Cerebellar nuclear complex (tissue), 1 donor: ENCODE results near the gene EFHC2.
"Not testable (repeated sequence)": the region's sequence is repeated elsewhere in the genome, so short reads cannot be mapped to it uniquely, and the experiment has no call there.

Experiments used
- DNase-seq, 2 experiments: peaks; one replicate each; lab custom pipeline; 2025; lab: John Stamatoyannopoulos, UW

The EFHC2 gene

GRCh38 chrX:44299177-44299576 lies 44.3 kb downstream of the EFHC2 start:
- no peak for DNase-seq

DNA sequence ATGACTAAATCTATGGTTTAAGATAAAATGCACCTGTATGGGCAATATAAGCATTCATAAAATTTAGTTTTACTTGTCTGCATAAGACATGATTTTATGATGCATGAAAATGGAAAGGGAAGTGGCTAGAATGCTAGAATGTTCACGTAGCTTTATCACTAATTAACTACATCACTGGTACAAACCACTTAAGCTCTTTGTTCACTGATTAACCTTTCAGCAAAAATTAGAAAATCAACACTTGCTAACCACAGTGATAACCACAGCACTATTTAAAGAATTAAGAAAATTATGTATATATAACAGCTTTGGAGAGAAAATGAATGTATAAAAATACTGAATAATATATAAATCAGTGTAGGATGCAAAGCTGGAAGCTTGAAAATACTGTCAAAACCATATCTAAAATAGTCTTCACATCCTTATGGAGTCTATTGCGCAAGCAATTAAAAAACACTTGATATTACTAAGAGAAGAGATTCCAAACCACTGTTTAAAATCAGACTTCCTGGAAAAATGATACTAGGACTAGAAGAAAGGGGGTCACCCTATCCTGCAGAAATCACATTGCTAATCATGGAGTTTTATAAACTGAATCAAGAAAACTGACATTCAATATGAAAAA lies 51.9 kb downstream of the EFHC2 start:
- no peak for DNase-seq

DNA sequence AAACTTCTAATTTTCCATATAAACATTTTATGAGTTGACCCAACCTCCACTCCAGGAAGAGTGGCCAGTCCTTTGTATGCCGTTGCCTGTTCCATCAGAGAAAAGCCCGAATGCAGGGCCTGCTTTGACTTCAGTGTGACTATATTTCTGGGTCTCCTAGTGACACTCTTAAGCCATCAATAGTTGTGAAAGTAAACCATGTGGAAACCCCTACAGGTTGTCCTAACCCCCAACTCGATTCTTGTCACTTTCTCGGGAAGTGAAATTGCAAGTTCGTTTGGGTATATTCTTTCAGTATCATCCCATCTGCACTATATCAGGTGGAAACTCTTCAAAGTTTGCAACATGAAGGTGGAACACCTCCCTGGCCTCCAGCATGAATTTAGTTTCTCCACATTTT lies 52.8 kb downstream of the EFHC2 start:
- no peak for DNase-seq

- DNase-seq, result no peak
These were observed 60.7 kb downstream of the EFHC2 start for GRCh38 chrX:44282753-44283152.

DNA sequence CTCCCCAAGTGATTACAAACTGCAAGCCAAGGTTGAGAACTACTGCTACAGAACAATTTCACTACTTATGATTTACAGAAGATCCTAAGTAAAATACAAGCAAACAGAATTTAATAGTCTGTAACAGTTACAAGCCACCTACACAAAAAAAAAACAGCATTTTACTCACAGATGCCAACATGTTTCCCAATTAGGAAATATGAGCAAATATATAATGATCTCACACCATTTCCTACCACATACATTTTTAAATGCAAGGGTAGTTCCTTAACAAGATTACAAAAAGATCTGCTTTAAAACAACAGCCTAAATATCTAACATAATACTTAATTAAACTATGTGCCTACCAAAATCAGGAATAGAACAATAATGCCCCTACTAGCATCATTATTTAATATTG lies 63.4 kb downstream of the EFHC2 start:
- no peak for DNase-seq

- DNase-seq, result no peak
These were observed 69.4 kb downstream of the EFHC2 start for GRCh38 chrX:44274096-44274495.

- DNase-seq, result no peak
These were observed 75.6 kb downstream of the EFHC2 start for GRCh38 chrX:44267861-44268260.

- DNase-seq, result no peak
These were observed 76.4 kb downstream of the EFHC2 start for GRCh38 chrX:44267116-44267515.

DNA sequence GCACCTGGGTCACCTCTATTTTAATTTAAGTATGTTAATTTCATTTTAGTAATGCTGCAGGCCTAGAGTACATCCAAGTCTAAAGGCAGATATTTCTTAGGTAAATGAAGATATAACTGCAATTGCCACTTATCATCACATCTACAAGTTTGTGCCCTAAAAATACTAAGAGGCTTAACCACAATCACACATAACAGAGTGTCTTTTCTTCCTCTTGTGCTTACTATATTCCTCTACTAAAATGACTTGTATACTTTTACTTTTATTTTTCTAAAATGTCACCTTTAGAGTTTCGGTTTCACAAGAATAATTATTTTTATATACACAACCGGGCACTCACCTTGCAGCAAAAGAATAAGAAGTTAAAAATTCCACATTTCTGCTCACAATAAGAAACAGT lies 77.9 kb downstream of the EFHC2 start:
- DNase-seq, result no peak

DNA sequence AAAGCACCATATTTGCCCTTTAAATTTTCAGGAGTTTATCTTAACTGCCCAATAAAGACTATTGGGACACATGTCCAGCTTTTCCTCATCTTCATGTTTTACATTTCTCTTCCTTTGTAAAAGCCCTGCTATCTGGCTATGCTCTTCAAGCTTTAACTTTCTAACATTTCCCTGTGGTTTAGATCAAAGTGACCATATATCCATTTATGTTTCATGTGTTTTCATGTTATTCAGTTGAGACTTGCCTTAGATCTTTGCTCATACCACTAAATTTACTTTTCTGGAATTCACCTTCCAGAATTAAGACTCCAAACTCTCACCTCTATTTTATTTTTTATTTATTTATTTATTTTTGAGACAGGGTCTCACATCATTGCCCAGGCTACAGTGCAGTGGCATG lies 78.5 kb downstream of the EFHC2 start:
- no peak for DNase-seq

DNA sequence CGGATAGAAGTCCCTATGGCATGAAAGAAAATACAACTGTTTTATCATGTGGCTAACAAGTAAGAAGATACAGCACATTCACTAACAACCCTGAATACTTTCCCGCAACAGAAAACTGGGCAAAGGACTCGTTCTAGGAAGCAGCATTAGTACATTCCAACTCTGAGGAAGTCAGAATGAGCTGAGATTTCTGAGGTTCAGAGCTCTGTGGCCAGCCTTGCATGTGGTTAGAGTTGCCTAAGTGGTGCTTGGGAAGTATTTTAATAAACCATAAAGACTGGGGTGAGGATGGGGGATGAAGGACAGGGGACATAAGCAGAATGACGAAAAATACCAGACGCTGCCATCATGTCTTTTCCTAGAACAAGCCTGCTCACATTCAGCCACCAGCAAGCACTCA lies 82.2 kb downstream of the EFHC2 start:
- DNase-seq, result no peak

DNA sequence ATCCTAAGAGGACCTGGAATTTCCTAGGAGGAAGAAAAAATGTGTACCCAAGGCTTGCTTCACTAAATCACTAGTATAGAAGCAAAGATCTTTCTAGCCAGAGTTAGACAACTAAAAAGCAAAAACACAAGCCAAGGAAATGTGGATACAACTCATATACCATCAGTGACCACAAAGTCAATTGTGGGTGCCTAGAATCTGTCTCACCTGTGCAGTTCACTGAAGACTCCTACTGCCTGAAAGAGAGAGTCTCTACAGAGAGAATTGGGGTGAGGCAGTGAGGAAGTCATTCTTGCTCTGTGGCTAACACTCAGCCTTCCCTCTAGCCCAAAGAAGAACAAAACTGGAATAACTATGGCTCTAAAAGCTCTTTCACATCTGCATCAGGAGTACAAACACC lies 82.9 kb downstream of the EFHC2 start:
- DNase-seq, result no peak

GRCh38 chrX:44255742-44256141 lies 87.7 kb downstream of the EFHC2 start:
- DNase-seq, result not testable (repeated sequence)

GRCh38 chrX:44253575-44253942 lies 89.9 kb downstream of the EFHC2 start:
- no peak for DNase-seq

DNA sequence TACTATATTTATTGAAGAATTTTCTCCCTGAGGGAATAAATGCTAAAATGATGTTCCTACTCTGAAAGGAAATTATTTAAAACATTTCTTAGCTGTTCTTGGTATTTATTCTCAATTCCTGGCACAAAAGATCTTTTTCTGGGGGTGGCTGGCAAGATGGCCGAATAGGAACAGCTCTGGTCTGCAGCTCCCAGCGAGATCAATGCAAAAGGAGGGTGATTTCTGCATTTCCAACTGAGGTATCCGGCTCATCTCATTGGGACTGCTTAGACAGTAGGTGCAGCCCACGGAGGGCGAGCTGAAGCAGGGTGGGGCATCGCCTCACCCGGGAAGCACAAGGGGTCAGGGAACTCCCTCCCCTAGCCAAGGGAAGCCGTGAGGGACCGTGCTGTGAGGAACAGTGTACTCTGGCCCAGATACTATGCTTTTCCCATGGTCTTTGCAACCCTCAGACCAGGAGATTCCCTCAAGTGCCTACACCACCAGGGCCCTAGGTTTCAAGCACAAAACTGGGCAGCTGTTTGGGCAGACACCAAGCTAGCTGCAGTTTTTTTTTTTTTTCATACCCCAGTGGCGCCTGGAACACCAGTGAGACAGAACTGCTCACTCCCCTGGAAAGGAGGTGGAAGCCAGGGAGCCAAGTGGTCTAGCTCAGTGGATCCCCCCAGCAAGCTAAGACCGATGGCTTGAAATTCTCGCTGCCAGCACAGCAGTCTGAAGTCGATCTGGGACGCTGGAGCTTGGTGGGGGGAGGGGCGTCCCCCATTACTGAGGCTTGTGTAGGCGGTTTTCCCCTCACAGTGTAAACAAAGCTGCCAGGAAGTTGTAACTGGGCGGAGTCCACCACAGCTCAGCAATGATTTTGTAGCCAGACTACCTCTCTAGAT lies 90.5 kb downstream of the EFHC2 start:
- DNase-seq, result not testable (repeated sequence)

DNA sequence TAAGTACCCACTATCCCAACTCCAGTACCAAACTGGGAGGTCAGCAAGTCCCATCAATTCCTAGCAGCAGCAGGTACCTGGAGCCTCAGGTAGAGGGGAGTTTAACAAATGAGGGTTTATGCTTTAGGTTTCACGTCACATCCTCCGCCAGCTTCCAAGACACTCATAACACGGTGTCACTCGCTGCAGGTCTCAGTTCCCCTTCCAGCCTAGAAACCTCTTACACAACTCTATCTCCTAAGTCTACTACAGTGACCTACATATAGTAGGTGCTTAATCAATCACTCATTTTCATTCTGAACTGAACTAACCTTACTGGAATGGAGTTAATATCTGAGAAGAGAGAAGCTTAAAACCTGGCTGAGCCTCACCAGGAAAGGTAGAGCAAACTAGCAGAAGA lies 96.0 kb downstream of the EFHC2 start:
- no peak for DNase-seq

DNA sequence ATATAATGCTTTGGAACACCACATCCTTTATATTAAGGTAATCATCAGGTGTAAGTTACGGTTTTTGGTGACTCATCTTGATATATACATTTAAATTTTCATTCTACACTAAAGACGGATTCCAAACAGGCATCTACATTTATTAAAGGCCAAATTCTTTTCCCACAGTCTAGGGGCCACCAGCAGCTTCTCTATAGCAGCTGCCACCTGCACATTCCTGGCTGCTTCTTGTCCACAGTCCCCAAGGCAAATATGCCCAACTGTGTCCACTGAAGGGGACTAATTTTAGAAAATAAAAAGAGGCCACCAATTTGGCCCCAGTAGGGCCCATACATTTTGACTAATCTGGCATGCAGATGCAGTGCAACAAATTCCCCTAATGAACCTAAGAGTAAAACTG lies 96.6 kb downstream of the EFHC2 start:
- DNase-seq, result no peak

DNA sequence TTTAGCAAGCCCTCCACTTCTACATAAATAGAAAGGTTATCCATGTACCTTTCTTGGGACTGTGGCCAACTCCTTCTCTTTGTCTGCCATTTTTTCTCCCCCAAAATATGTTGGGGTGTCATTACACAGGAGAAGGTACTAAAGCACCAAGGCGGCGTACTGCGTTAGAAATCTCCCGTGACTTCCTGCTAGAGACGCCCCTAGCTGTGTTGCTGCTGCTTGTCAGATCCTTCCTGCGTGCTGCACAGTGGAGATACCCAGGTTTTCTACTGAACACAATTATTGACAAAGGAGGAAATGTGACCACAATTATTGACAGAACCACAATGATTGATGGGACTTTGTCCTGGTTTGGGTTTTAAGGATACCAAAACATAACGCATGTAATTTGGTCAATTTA lies 97.7 kb downstream of the EFHC2 start:
- no peak for DNase-seq

- peak in 1 of 2 experiments; percentile 27 for DNase-seq
These were observed 99.5 kb downstream of the EFHC2 start for GRCh38 chrX:44244008-44244407.

- DNase-seq, result peak; percentile 2 to 55
These were observed 101.9 kb downstream of the EFHC2 start for GRCh38 chrX:44241546-44241945.

- DNase-seq, result no peak
These were observed 103.4 kb downstream of the EFHC2 start for GRCh38 chrX:44240036-44240435.

DNA sequence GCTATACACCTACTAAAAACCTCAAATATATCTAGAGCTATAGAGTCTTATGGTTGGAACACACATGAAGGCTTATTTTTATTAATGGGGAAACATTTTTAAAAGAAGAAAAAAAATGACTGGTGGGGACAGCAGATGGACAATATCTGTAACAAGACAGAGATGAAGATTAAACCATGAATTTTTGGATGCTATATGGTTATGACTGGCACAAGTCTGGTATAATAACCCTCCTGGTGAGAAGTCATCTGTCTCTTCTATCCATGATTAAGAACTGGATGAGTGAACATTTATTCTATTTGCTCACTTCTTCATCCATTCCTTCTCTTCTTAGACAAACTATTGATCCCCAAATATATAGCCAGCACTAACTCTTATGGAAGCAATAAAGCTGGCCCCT lies 104.4 kb downstream of the EFHC2 start:
- DNase-seq, result peak; percentile 1 to 37

DNA sequence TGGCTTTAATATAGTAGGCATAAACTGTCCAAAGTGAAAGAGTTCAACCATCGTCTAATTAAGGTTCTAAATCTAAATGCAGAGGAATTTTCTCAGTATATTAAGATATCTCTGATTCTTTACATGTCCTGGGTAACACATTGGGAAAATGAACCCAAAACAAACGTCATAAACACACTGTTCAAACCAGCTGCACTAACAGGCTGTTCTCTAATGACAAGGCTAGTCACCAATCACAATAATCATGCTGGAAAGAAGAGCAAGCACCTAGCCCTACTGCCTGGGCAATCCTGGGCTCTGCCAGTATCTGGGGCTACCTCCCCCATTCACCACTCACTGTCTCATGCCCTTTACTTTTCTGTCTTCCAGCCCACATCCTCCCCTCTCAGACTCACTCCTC lies 107.9 kb downstream of the EFHC2 start:
- DNase-seq, result no peak

GRCh38 chrX:44234541-44234940 lies 108.9 kb downstream of the EFHC2 start:
- DNase-seq, result no peak
